Measurements from ENCODE around the gene PTPRD.
"Not testable (repeated sequence)": the region's sequence is repeated elsewhere in the genome, so short reads cannot be mapped to it uniquely, and the experiment has no call there.

The PTPRD gene

DNA sequence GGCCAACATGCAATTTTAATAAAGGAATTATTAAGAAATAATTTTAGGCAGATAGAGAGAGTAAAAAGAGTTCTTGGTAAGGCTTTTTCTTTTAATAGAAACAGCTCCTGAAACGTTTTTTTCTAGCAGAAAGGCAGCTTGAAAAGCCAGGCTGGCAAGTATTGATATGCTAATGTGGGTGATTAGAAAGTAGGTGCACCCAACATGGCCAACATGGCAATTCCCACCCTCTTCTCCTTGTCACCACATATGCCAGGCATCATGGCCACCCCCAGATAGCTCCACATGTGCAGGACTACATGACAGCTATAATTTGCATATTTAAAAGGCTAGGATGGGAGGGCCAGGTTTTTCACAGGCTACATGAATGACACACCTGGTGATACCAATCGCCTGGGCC lies 615.2 kb downstream of the PTPRD start:
- Mint-ChIP-seq H3K9me3 (peaks cover 4% of the 10 kb centered on the region), H3K27ac (no peak overlapping the region), H3K27me3 (no peaks in the 10 kb centered on the region), H3K4me1 (ENCODE audit: low read depth) (no peaks in the 10 kb centered on the region), H3K36me3 (ENCODE audit: low read depth) (no peaks in the 10 kb centered on the region), H3K4me3 (no peak overlapping the region)

DNA sequence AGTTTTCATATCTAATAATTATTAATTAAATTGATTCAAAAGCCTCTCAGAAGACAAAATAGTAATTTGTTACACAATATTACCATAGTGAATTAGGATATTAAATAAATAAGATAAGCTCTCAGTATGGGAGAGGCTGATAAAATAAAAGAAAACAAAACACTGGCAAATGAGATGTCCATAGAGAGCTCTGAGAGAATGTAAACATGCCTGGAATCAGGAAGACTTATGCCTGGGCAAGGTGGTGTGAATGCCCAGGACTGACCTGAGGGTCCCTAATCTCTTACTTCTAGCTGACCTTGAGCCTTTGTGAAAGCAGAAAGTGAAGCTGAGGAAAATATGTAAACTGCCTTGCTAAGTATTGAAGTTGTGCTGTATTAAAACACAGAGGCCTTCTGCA lies 616.5 kb downstream of the PTPRD start:
- peaks cover 10% of the 10 kb centered on the region for H3K9me3 Mint-ChIP-seq
- H3K27me3 Mint-ChIP-seq: no peaks in the 10 kb centered on the region

GRCh38 chr9:9992936-9993335 lies 619.9 kb downstream of the PTPRD start:
- H3K4me3 Mint-ChIP-seq: no peak overlapping the region
- H3K27ac Mint-ChIP-seq: no peak overlapping the region
- H3K27me3 Mint-ChIP-seq: no peaks in the 10 kb centered on the region
- H3K36me3 Mint-ChIP-seq (ENCODE audit: low read depth): no peaks in the 10 kb centered on the region
- H3K9me3 Mint-ChIP-seq: peaks cover 11% of the 10 kb centered on the region
- no peaks in the 10 kb centered on the region for H3K4me1 Mint-ChIP-seq (ENCODE audit: low read depth)

More for the DNA sequence above, 616.5 kb downstream of the PTPRD start:
- H3K4me1 Mint-ChIP-seq (ENCODE audit: low read depth): no peaks in the 10 kb centered on the region
- no peak overlapping the region for H3K27ac Mint-ChIP-seq
- H3K4me3 Mint-ChIP-seq: no peak overlapping the region
- no peaks in the 10 kb centered on the region for H3K36me3 Mint-ChIP-seq (ENCODE audit: low read depth)

DNA sequence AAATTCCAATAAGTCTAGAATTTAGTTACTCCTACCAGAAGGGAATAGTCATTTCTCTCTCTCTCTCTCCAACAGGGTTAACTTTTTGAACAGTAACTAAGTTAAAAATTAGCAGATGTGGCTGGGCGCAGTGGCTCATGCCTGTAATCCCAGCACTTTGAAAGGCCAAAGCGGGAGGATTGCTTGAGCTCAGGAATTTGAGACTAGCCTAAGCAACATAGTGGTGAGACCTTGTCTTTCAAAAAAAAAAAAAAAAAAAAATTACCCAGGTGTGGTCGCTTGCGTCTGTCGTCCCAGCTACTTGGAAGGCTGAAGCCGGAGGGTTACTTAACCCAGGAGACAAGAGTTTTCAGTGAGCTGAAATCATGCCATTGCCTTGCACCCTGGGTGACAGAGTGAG lies 639.7 kb downstream of the PTPRD start:
- no peaks in the 10 kb centered on the region for H3K27me3 Mint-ChIP-seq
- no peak overlapping the region for H3K4me3 Mint-ChIP-seq
- no peaks in the 10 kb centered on the region for H3K36me3 Mint-ChIP-seq (ENCODE audit: low read depth)
- no peaks in the 10 kb centered on the region for H3K9me3 Mint-ChIP-seq
- no peaks in the 10 kb centered on the region for H3K4me1 Mint-ChIP-seq (ENCODE audit: low read depth)
- H3K27ac Mint-ChIP-seq: no peak overlapping the region

DNA sequence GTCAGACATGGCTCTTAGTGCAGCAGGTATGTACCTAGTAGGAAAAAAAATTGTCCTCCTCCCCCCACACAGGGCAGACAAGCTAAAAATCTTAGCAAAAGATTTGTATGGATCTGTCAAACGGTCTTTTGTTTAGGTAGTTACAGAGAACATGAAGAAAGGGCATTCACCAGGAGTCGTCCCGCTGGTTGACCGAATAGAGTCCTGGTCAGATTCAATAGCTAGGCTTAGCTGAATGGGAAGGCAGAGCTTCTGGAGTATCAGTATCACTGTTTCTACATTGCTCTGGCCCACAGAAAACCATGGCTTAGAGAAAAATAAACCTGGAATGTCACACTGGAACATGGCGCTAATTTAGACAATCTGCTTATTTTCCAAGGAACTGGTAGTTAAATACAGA lies 642.3 kb downstream of the PTPRD start:
- no peaks in the 10 kb centered on the region for H3K4me1 Mint-ChIP-seq (ENCODE audit: low read depth)
- no peak overlapping the region for H3K27ac Mint-ChIP-seq
- no peaks in the 10 kb centered on the region for H3K27me3 Mint-ChIP-seq
- no peaks in the 10 kb centered on the region for H3K36me3 Mint-ChIP-seq (ENCODE audit: low read depth)
- H3K9me3 Mint-ChIP-seq: no peaks in the 10 kb centered on the region
- no peak overlapping the region for H3K4me3 Mint-ChIP-seq

GRCh38 chr9:9963841-9964240 lies 649.0 kb downstream of the PTPRD start:
- Mint-ChIP-seq H3K27me3 (no peaks in the 10 kb centered on the region), H3K4me1 (ENCODE audit: low read depth) (no peaks in the 10 kb centered on the region), H3K27ac (no peak overlapping the region), H3K36me3 (ENCODE audit: low read depth) (no peaks in the 10 kb centered on the region), H3K9me3 (no peaks in the 10 kb centered on the region), H3K4me3 (no peak overlapping the region)

GRCh38 chr9:9961934-9962333 lies 650.9 kb downstream of the PTPRD start:
- Mint-ChIP-seq H3K27ac (no peak overlapping the region), H3K4me1 (ENCODE audit: low read depth) (no peaks in the 10 kb centered on the region), H3K9me3 (no peaks in the 10 kb centered on the region), H3K27me3 (no peaks in the 10 kb centered on the region), H3K36me3 (ENCODE audit: low read depth) (no peaks in the 10 kb centered on the region), H3K4me3 (no peak overlapping the region)

DNA sequence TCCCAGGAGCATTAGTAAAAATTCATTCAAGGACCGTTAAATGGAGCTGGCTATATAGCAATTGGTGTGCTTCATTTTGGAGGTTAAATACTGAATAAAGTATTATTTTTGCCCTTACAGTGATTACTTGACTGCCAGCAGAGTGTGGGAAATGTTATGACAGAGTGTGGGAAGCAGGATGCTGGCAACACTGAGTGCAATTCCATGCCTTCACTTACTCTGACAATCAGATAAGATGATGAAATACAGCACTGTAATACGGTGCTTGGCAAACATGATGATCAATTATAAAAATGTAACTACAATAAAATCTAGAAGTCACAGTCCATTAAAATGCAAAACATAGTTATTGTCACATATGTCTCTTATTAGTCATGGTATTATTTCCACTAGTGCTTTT lies 651.3 kb downstream of the PTPRD start:
- H3K4me3 Mint-ChIP-seq: no peak overlapping the region
- no peaks in the 10 kb centered on the region for H3K4me1 Mint-ChIP-seq (ENCODE audit: low read depth)
- H3K36me3 Mint-ChIP-seq (ENCODE audit: low read depth): no peaks in the 10 kb centered on the region
- H3K27ac Mint-ChIP-seq: no peak overlapping the region
- no peaks in the 10 kb centered on the region for H3K9me3 Mint-ChIP-seq
- H3K27me3 Mint-ChIP-seq: no peaks in the 10 kb centered on the region

DNA sequence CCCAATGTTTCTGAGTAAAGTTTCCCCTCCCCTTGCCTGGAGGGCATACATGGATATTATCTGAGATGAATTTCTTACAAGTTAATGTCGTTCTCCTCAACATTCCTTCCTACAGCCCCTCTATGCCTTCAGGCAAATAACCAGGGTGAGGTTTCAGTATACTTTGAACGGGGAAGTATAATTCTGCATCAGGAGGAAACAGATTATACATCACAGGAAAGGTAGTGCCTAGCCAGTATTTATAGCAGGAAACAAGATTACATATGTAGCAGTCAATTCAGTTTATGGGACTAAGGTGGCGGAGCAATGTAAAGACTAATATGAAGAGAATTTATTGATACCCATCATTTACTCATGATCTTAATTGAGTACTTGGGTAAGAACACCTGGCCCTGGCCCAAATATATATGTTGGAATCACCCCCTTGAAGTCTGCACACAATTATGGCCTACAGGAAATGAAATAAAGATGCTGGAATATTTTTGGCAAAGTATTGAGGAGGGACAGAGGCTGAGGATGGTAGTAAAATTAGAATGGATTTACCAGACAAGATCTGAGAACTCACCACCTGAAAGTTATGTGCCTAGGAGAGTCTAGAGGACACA lies 661.1 kb downstream of the PTPRD start:
- H3K27me3 Mint-ChIP-seq: no peaks in the 10 kb centered on the region
- no peak overlapping the region for H3K27ac Mint-ChIP-seq
- H3K36me3 Mint-ChIP-seq (ENCODE audit: low read depth): no peaks in the 10 kb centered on the region
- H3K4me3 Mint-ChIP-seq: no peak overlapping the region
- no peaks in the 10 kb centered on the region for H3K4me1 Mint-ChIP-seq (ENCODE audit: low read depth)
- H3K9me3 Mint-ChIP-seq: no peaks in the 10 kb centered on the region

GRCh38 chr9:9950813-9951212 lies 662.0 kb downstream of the PTPRD start:
- H3K4me1 Mint-ChIP-seq (ENCODE audit: low read depth): no peaks in the 10 kb centered on the region
- H3K27me3 Mint-ChIP-seq: no peaks in the 10 kb centered on the region
- H3K9me3 Mint-ChIP-seq: no peaks in the 10 kb centered on the region
- H3K4me3 Mint-ChIP-seq: no peak overlapping the region
- H3K27ac Mint-ChIP-seq: no peak overlapping the region
- H3K36me3 Mint-ChIP-seq (ENCODE audit: low read depth): no peaks in the 10 kb centered on the region

- Mint-ChIP-seq H3K9me3 (no peaks in the 10 kb centered on the region), H3K27me3 (no peaks in the 10 kb centered on the region)
Measured at GRCh38 chr9:9949978-9950377, 662.8 kb downstream of the PTPRD start.

DNA sequence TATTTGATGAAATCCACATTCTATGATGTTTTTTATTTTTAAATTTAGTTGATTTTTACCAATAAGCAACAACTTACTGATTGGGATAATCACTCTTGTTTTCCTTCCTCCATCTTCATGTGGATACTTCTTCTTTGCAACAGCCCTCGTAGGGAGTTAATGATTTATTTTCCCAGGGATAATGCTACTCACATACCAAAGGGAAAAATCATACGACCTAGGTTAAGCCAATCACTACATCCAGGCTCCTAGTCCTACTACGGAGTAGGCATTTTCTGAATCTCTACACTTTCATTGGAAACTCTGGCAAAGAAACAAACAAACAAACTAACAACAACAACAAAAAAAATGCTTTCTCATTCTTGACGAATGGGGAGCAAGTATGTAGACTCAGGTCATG lies 663.4 kb downstream of the PTPRD start:
- Mint-ChIP-seq H3K36me3 (ENCODE audit: low read depth) (no peaks in the 10 kb centered on the region), H3K9me3 (no peaks in the 10 kb centered on the region), H3K4me1 (ENCODE audit: low read depth) (no peaks in the 10 kb centered on the region), H3K27me3 (no peaks in the 10 kb centered on the region), H3K27ac (no peak overlapping the region), H3K4me3 (no peak overlapping the region)

More at GRCh38 chr9:9949978-9950377, 662.8 kb downstream of the PTPRD start:
- H3K4me3 Mint-ChIP-seq: no peak overlapping the region
- H3K36me3 Mint-ChIP-seq (ENCODE audit: low read depth): no peaks in the 10 kb centered on the region
- no peaks in the 10 kb centered on the region for H3K4me1 Mint-ChIP-seq (ENCODE audit: low read depth)
- no peak overlapping the region for H3K27ac Mint-ChIP-seq

DNA sequence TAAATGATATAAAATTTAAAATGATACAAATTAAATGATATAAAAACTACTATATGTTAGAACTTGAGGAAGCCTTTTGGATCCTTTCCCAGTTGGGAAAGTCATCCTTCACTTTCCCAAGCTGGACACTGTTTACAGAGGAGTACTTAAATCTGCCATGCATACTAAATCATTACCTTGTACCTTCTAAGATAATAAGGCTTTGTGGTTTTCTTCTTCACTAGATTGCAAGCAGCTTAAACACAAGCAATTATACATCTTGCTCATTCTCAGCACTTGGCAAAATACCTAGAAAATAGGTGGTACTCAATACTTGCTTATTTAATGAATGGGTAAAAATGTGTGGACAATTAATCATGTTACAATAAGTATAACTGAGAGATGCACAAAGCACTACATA lies 666.8 kb downstream of the PTPRD start:
- Mint-ChIP-seq H3K9me3 (no peaks in the 10 kb centered on the region), H3K27ac (no peak overlapping the region), H3K27me3 (peaks cover 3% of the 10 kb centered on the region), H3K36me3 (ENCODE audit: low read depth) (no peaks in the 10 kb centered on the region), H3K4me1 (ENCODE audit: low read depth) (no peaks in the 10 kb centered on the region), H3K4me3 (no peak overlapping the region)

- Mint-ChIP-seq H3K4me3 (no peak overlapping the region), H3K27me3 (peaks cover 3% of the 10 kb centered on the region), H3K4me1 (ENCODE audit: low read depth) (no peaks in the 10 kb centered on the region), H3K9me3 (no peaks in the 10 kb centered on the region), H3K27ac (no peak overlapping the region), H3K36me3 (ENCODE audit: low read depth) (no peaks in the 10 kb centered on the region)
Measured at GRCh38 chr9:9942764-9943424, 669.9 kb downstream of the PTPRD start.

- H3K4me3 Mint-ChIP-seq: no peak overlapping the region
- no peaks in the 10 kb centered on the region for H3K4me1 Mint-ChIP-seq (ENCODE audit: low read depth)
- no peaks in the 10 kb centered on the region for H3K9me3 Mint-ChIP-seq
- no peaks in the 10 kb centered on the region for H3K36me3 Mint-ChIP-seq (ENCODE audit: low read depth)
- H3K27ac Mint-ChIP-seq: no peak overlapping the region
- peaks cover 3% of the 10 kb centered on the region for H3K27me3 Mint-ChIP-seq
Measured at GRCh38 chr9:9938432-9938831, 674.4 kb downstream of the PTPRD start.

DNA sequence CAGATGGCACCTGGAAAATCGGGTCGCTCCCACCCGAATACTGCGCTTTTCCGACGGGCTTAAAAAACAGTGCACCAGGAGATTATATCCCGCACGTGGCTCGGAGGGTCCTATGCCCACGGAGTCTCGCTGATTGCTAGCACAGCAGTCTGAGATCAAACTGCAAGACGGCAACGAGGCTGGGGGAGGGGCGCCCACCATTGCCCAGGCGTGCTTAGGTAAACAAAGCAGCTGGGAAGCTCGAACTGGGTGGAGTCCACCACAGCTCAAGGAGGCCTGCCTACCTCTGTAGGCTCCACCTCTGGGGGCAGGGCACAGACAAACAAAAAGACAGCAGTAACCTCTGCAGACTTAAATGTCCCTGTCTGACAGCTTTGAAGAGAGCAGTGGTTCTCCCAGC lies 681.3 kb downstream of the PTPRD start:
- H3K4me3 Mint-ChIP-seq; H3K27ac Mint-ChIP-seq; H3K9me3 Mint-ChIP-seq; H3K36me3 Mint-ChIP-seq (ENCODE audit: low read depth); H3K4me1 Mint-ChIP-seq (ENCODE audit: low read depth); H3K27me3 Mint-ChIP-seq: not testable (repeated sequence)
